ENCODE data around the gene RNASEH2B.

DNA sequence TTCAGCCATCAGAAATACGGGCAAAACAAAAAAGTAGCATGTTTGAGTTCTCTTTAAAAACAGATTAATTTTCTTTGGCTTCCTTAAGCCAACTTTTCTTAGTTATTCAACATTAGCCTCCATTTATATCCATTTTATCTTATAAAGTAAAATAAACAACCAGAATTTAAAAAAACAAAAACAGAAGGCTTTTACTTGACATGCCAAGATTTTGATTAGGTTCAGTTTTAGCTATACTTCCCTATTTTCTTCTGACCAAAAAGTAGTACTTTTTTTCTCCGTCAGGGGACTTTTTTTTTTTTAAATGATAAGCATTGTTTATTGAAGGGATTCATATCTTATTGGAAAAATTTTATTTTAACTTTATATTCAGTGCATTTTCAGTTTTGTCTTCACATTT is 18.1 kb downstream of the RNASEH2B start:
- TF ChIP-seq, protein P1, sequence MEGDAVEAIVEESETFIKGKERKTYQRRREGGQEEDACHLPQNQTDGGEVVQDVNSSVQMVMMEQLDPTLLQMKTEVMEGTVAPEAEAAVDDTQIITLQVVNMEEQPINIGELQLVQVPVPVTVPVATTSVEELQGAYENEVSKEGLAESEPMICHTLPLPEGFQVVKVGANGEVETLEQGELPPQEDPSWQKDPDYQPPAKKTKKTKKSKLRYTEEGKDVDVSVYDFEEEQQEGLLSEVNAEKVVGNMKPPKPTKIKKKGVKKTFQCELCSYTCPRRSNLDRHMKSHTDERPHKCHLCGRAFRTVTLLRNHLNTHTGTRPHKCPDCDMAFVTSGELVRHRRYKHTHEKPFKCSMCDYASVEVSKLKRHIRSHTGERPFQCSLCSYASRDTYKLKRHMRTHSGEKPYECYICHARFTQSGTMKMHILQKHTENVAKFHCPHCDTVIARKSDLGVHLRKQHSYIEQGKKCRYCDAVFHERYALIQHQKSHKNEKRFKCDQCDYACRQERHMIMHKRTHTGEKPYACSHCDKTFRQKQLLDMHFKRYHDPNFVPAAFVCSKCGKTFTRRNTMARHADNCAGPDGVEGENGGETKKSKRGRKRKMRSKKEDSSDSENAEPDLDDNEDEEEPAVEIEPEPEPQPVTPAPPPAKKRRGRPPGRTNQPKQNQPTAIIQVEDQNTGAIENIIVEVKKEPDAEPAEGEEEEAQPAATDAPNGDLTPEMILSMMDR (IDR thresholded peaks at IDR 0.05; ENCODE audit: low read depth, low read length, missing input control), result no peak
- TF ChIP-seq RAD21 (IDR thresholded peaks at IDR 0.05) (no peak), EGR1 (IDR thresholded peaks at IDR 0.05; ENCODE audit: low read depth in 2 of 2) (no peak), MAX (IDR thresholded peaks at IDR 0.05) (no peak), TAF1 (conservative IDR thresholded peaks at IDR 0.05) (no peak), JUND (IDR thresholded peaks at IDR 0.05) (no peak), HNF4G (IDR thresholded peaks at IDR 0.05) (no peak), FOXA2 (IDR thresholded peaks at IDR 0.05) (no peak)
- TF ChIP-seq, protein P2, sequence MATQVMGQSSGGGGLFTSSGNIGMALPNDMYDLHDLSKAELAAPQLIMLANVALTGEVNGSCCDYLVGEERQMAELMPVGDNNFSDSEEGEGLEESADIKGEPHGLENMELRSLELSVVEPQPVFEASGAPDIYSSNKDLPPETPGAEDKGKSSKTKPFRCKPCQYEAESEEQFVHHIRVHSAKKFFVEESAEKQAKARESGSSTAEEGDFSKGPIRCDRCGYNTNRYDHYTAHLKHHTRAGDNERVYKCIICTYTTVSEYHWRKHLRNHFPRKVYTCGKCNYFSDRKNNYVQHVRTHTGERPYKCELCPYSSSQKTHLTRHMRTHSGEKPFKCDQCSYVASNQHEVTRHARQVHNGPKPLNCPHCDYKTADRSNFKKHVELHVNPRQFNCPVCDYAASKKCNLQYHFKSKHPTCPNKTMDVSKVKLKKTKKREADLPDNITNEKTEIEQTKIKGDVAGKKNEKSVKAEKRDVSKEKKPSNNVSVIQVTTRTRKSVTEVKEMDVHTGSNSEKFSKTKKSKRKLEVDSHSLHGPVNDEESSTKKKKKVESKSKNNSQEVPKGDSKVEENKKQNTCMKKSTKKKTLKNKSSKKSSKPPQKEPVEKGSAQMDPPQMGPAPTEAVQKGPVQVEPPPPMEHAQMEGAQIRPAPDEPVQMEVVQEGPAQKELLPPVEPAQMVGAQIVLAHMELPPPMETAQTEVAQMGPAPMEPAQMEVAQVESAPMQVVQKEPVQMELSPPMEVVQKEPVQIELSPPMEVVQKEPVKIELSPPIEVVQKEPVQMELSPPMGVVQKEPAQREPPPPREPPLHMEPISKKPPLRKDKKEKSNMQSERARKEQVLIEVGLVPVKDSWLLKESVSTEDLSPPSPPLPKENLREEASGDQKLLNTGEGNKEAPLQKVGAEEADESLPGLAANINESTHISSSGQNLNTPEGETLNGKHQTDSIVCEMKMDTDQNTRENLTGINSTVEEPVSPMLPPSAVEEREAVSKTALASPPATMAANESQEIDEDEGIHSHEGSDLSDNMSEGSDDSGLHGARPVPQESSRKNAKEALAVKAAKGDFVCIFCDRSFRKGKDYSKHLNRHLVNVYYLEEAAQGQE (IDR thresholded peaks at IDR 0.05), result no peak
